OCI-LY1 (cell line): Measurements from ENCODE around the gene CRTC3.

Experiments used
- CTCF ChIP-seq: fragments of 200-600 bp; sonication (generic), shearing (Covaris generic); IDR thresholded peaks from 2 replicates; pipeline ENCODE4 v1.5.1; 2017; ENCODE audit warnings: mild to moderate bottlenecking, antibody characterized with exemption, low read length, moderate library complexity, mixed read lengths
- EZH2 ChIP-seq: fragments of 200-600 bp; sonication (generic), shearing (Covaris generic); IDR thresholded peaks from 2 replicates; pipeline ENCODE4 v1.8.0; 2017; ENCODE audit warnings: borderline replicate concordance, mixed run types, mild to moderate bottlenecking, antibody characterized with exemption, low read length, moderate library complexity, mixed read lengths

- no peak for TF ChIP-seq CTCF
- no peak for TF ChIP-seq EZH2
Measured at GRCh38 chr15:90637693-90638092, 108.0 kb downstream of the CRTC3 start.
